AG09319 (cell line): Measurements from ENCODE around the gene CCL7.

Experiments used
- DNase-seq: peaks from one replicate; pipeline ENCODE4 v3.0.0-alpha.2; 2010; ENCODE audit warnings: low read depth; ENCODE audit errors: extremely low read depth
- CTCF ChIP-seq: IDR thresholded peaks from 2 replicates; pipeline ENCODE4 v1.5.1; 2011; ENCODE audit warnings: low read depth, mild to moderate bottlenecking, inconsistent platforms, low read length, moderate library complexity

CCL7 gene

GRCh38 chr17:34312080-34312479, 42.1 kb downstream of the CCL7 start:
- peak; percentile 67 for DNase-seq
- TF ChIP-seq CTCF: no peak

- no peak for TF ChIP-seq CTCF
- DNase-seq: no peak
Measured at GRCh38 chr17:34313164-34313563, 43.1 kb downstream of the CCL7 start.

- peak; percentile 76 for DNase-seq
- TF ChIP-seq CTCF: no peak
Measured at GRCh38 chr17:34314279-34314678, 44.3 kb downstream of the CCL7 start.

GRCh38 chr17:34318474-34318873, 48.5 kb downstream of the CCL7 start:
- DNase-seq: no peak

GRCh38 chr17:34319039-34319483, 49.0 kb downstream of the CCL7 start, which contains the start of gene CCL8:
CCL8 (plus strand) TSS chr17:34319435; CDS start chr17:34319502, 67 bp downstream.
- no peak for DNase-seq
- no peak for TF ChIP-seq CTCF

More at GRCh38 chr17:34318474-34318873, 48.5 kb downstream of the CCL7 start:
- no peak for TF ChIP-seq CTCF
